HCT116 (cell line): ENCODE results near the gene RBM38. TPM values are rescaled to one million over a fixed set of nuclear protein-coding genes. Genes with fewer than 3 reads are reported as not detected.

Source experiments
- ATAC-seq: fragments of 200-7000 bp; cut with Tn5 transposase; 2 replicates; pipeline ENCODE4 v1.9.1; 2020; ENCODE audit warnings: mild to moderate bottlenecking, moderate library complexity
- BruUV-seq: library from RNA; stranded (reverse); fragments of 400-500 nt; replicated peaks from 2 replicates; lab custom pipeline; 2021; lab: Mats Ljungman, UMichigan
- CTCF ChIA-PET: fragments of 300-600 bp; sonication (Branson Sonifier 250); formaldehyde crosslinking; loops from one replicate; lab custom pipeline; 2021; ENCODE audit warnings: antibody characterized with exemption; lab: Charles Lee
- POLR2A ChIA-PET: fragments of 300-600, 350-600 bp; sonication (Branson Sonifier 250); formaldehyde crosslinking; loops from one replicate; lab custom pipeline; 2021; ENCODE audit warnings: antibody characterized with exemption; lab: Charles Lee
- RAD21 ChIA-PET, 2 experiments: fragments of 300-600 bp; sonication (Branson Sonifier 250); formaldehyde crosslinking; loops; one replicate each; lab custom pipeline; 2023; ENCODE audit warnings: low total read pairs in 2 of 2; ENCODE audit not compliant: uncharacterized antibody in 2 of 2, unreplicated experiment in 2 of 2, low non-redundant PET in 1 of 2; lab: Charles Lee
- DNase-seq: peaks from one replicate; pipeline ENCODE4 v3.0.0-alpha.2; 2010; ENCODE audit warnings: low read depth, low spot score
- H2AFZ ChIP-seq: fragments of 200-600 bp; shearing (Covaris generic), sonication (generic); 2 replicates; pipeline ENCODE4 v1.6.1; 2017; ENCODE audit warnings: low read depth, mixed run types, mixed read lengths, antibody characterized with exemption, low read length; ENCODE audit not compliant: poor library complexity, severe bottlenecking
- H3K27ac ChIP-seq: 2 replicates; pipeline ENCODE4 v1.5.1; 2012; ENCODE audit warnings: low read depth, low read length
- H3K27me3 ChIP-seq: fragments of 200-600 bp; sonication (generic); 2 replicates; pipeline ENCODE4 v1.6.1; 2016; ENCODE audit warnings: mixed run types, low read length, mixed read lengths; ENCODE audit not compliant: insufficient read depth
- H3K36me3 ChIP-seq, 2 experiments: fragments of 200-500 bp in 1 of 2; fragments of 200-600 bp in 1 of 2; sonication (Bioruptor generic) in 1 of 2; sonication (generic) in 1 of 2; 2 replicates each; pipeline versions ENCODE4 v1.5.1 to v1.6.1; 2014 to 2016; ENCODE audit warnings: low read length in 2 of 2, inconsistent platforms in 1 of 2, mixed read lengths in 1 of 2, mixed run types in 1 of 2; ENCODE audit not compliant: insufficient read depth in 2 of 2, control insufficient read depth in 1 of 2
- H3K4me1 ChIP-seq, 2 experiments: fragments of 200-600 bp in 1 of 2; sonication (generic) in 1 of 2; 2 replicates each; pipeline versions ENCODE4 v1.5.1 to v1.6.1; 2012 to 2017; ENCODE audit warnings: low read length in 2 of 2, inconsistent platforms in 1 of 2, mild to moderate bottlenecking in 1 of 2, mixed read lengths in 1 of 2, mixed run types in 1 of 2, moderate library complexity in 1 of 2; ENCODE audit not compliant: insufficient read depth in 2 of 2, control insufficient read depth in 1 of 2
- H3K4me2 ChIP-seq: fragments of 200-600 bp; sonication (generic); 2 replicates; pipeline ENCODE4 v1.6.1; 2017; ENCODE audit warnings: mixed run types, low read length, mixed read lengths
- H3K4me3 ChIP-seq, 2 experiments: fragments of 200-600 bp in 1 of 2; sonication (generic) in 1 of 2; replicated peaks in 1 of 2; 2 replicates each; pipeline ENCODE4 v1.5.1; 2011 to 2016; ENCODE audit warnings: low read length in 2 of 2, control low read depth in 1 of 2, low read depth in 1 of 2, mild to moderate bottlenecking in 1 of 2, mixed read lengths in 1 of 2, mixed run types in 1 of 2
- H3K79me2 ChIP-seq: fragments of 200-600 bp; sonication (generic); 2 replicates; pipeline ENCODE4 v1.6.1; 2017; ENCODE audit warnings: mild to moderate bottlenecking, mixed run types, low read length, moderate library complexity, mixed read lengths; ENCODE audit not compliant: insufficient read depth
- H3K9ac ChIP-seq: fragments of 200-600 bp; sonication (generic); 2 replicates; pipeline ENCODE4 v1.6.1; 2016; ENCODE audit warnings: low read length, mixed read lengths
- H3K9me2 ChIP-seq: fragments of 200-600 bp; sonication (generic), shearing (Covaris generic); 2 replicates; pipeline ENCODE4 v1.6.1; 2017; ENCODE audit warnings: mixed run types, mild to moderate bottlenecking, moderate library complexity; ENCODE audit not compliant: insufficient read depth
- H3K9me3 ChIP-seq, 2 experiments: fragments of 200-500 bp in 1 of 2; fragments of 200-600 bp in 1 of 2; sonication (Bioruptor generic) in 1 of 2; sonication (generic) in 1 of 2; 2 replicates each; pipeline ENCODE4 v1.6.1; 2014 to 2017; ENCODE audit warnings: low read length in 2 of 2, mixed read lengths in 2 of 2, inconsistent platforms in 1 of 2, low read depth in 1 of 2, mild to moderate bottlenecking in 1 of 2, mixed run types in 1 of 2, moderate library complexity in 1 of 2; ENCODE audit not compliant: control insufficient read depth in 1 of 2, insufficient read depth in 1 of 2
- H4K20me1 ChIP-seq: fragments of 200-600 bp; sonication (generic), shearing (Covaris generic); 2 replicates; pipeline ENCODE4 v1.6.1; 2017; ENCODE audit warnings: mixed run types, mild to moderate bottlenecking, moderate library complexity; ENCODE audit not compliant: insufficient read depth
- EGR1 ChIP-seq: IDR thresholded peaks from 2 replicates; pipeline ENCODE4 v1.6.1; 2012; ENCODE audit warnings: low read depth
- ELF1 ChIP-seq: IDR thresholded peaks from 2 replicates; pipeline ENCODE4 v1.6.1; 2012; ENCODE audit warnings: low read depth, borderline replicate concordance
- EZH2phosphoT487 ChIP-seq: fragments of 200-600 bp; IDR thresholded peaks from 2 replicates; pipeline ENCODE4 v1.6.1; 2018; ENCODE audit warnings: antibody characterized with exemption, borderline replicate concordance
- MAX ChIP-seq: IDR thresholded peaks from 2 replicates; pipeline ENCODE4 v1.6.1; 2012
- POLR2A ChIP-seq: IDR thresholded peaks from 2 replicates; pipeline ENCODE4 v1.7.0; 2011; ENCODE audit warnings: borderline replicate concordance; ENCODE audit not compliant: insufficient read depth, insufficient read length; ENCODE audit errors: extremely low read depth
- POLR2AphosphoS5 ChIP-seq: IDR thresholded peaks from 2 replicates; pipeline ENCODE4 v1.6.1; 2011; ENCODE audit warnings: mild to moderate bottlenecking, low read depth, low read length, moderate library complexity
- SIN3A ChIP-seq: IDR thresholded peaks from 2 replicates; pipeline ENCODE4 v1.6.1; 2012; ENCODE audit warnings: low read depth
- ZFX ChIP-seq: fragments of 450-650 bp; IDR thresholded peaks from 2 replicates; pipeline ENCODE4 v1.6.1; 2017
- intact Hi-C: fragments of 100-400 bp; cut with micrococcal nuclease; formaldehyde crosslinking; loops from 2 replicates; pipeline ENCODE4 v1.10.0; 2022
- total RNA-seq: library from RNA; stranded (reverse); gene quantifications from one replicate; pipeline ENCODE4 v1.2.1, GENCODE V29; 2021; ENCODE audit not compliant: unreplicated experiment
- TF ChIP-seq, protein P1 (sequence below), 3 experiments: fragments of 200-600 bp in 1 of 3; sonication (generic) in 1 of 3; IDR thresholded peaks in 2 of 3; conservative IDR thresholded peaks in 1 of 3; 2 replicates each; pipeline ENCODE4 v1.5.1; 2012 to 2017; ENCODE audit warnings: low read depth in 2 of 3, low read length in 2 of 3, antibody characterized with exemption in 1 of 3, borderline replicate concordance in 1 of 3, control low read depth in 1 of 3, mild to moderate bottlenecking in 1 of 3, mixed read lengths in 1 of 3, mixed run types in 1 of 3, moderate library complexity in 1 of 3; ENCODE audit not compliant: insufficient read depth in 1 of 3
- TF ChIP-seq, protein P2 (sequence below): IDR thresholded peaks from 2 replicates; pipeline ENCODE4 v1.6.1; 2012

RBM38 gene
- total RNA-seq, 1 experiment from 2014 or later: 36.2 TPM

DNA sequence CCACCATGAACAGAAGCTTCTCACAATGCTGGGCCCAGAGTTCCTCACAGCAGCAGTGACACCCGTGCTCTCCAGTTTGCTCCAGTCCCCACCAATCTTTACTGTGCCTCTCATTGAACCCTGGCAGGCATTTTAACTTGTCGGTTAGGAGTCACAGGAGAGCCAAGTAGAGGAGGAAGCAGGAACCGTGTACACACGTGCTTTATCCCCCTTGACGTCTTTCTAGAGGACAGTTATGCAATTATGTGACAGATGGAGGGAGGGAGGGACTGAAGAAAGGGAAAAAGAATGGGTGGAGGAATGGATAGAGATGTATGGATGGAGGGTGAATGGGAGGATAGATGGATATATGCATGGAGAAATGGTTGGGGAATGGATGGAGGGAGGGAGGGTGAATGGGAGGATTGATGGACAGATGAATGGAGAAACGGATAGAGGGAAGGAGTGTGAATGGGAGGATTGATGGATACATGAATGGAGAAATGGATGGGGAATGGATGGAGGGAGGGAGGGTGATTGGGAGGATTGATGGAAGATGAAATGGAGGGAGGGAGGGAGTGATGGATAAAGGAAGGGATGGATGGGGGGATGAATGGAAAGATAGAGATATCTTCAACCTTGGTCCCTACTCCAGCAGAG is 26.0 kb downstream of the RBM38 start:
- Histone ChIP-seq H2AFZ (no peak overlapping the region), H3K9me2 (no peaks in the 10 kb centered on the region), H3K9ac (no peak overlapping the region), H3K36me3 (no peaks in the 10 kb centered on the region), H3K27me3 (peaks cover 4% of the 10 kb centered on the region; the same call in 1 of the 2 replicates), H3K4me1 (peaks cover 0 to 5% of the 10 kb centered on the region in 2 experiments; a peak in 2 of 4 replicates), H3K4me3 (no peak overlapping the region), H3K27ac (no peak overlapping the region), H3K4me2 (no peak overlapping the region), H3K9me3 (no peaks in the 10 kb centered on the region), H3K79me2 (no peaks in the 10 kb centered on the region), H4K20me1 (no peaks in the 10 kb centered on the region)
- BruUV-seq: no TSS peak
- TF ChIP-seq ZFX: no peak
- TF ChIP-seq, protein P1, sequence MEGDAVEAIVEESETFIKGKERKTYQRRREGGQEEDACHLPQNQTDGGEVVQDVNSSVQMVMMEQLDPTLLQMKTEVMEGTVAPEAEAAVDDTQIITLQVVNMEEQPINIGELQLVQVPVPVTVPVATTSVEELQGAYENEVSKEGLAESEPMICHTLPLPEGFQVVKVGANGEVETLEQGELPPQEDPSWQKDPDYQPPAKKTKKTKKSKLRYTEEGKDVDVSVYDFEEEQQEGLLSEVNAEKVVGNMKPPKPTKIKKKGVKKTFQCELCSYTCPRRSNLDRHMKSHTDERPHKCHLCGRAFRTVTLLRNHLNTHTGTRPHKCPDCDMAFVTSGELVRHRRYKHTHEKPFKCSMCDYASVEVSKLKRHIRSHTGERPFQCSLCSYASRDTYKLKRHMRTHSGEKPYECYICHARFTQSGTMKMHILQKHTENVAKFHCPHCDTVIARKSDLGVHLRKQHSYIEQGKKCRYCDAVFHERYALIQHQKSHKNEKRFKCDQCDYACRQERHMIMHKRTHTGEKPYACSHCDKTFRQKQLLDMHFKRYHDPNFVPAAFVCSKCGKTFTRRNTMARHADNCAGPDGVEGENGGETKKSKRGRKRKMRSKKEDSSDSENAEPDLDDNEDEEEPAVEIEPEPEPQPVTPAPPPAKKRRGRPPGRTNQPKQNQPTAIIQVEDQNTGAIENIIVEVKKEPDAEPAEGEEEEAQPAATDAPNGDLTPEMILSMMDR (IDR thresholded peaks at IDR 0.05 in 2 of 3, conservative IDR thresholded peaks at IDR 0.05 in 1 of 3; ENCODE audit: borderline replicate concordance in 1 of 3, insufficient read depth in 1 of 3, low read depth in 2 of 3, low read length in 2 of 3): no peak
- TF ChIP-seq ELF1: no peak
- TF ChIP-seq MAX: no peak
- TF ChIP-seq EZH2phosphoT487: no peak
- no peak for TF ChIP-seq EGR1
- no peak for TF ChIP-seq SIN3A
- TF ChIP-seq, protein P2, sequence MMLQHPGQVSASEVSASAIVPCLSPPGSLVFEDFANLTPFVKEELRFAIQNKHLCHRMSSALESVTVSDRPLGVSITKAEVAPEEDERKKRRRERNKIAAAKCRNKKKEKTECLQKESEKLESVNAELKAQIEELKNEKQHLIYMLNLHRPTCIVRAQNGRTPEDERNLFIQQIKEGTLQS: no peak
- TF ChIP-seq POLR2A: no peak
- no peak for TF ChIP-seq POLR2AphosphoS5
- CTCF ChIA-PET: no interaction called here
- POLR2A ChIA-PET: no interaction called here
- ATAC-seq: no peak
- DNase-seq: no peak
- intact Hi-C loops: no loop called here
- RAD21 ChIA-PET: no interaction called here
